Endothelial cell of umbilical vein (primary cell): ENCODE results near the gene SV2C. TPM values are rescaled to one million over a fixed set of nuclear protein-coding genes. Genes with fewer than 3 reads are reported as not detected.

Experiments
- BruUV-seq: library from RNA; stranded (reverse); fragments of 400-500 nt; replicated peaks from 2 replicates; lab custom pipeline; 2021; lab: Mats Ljungman, UMichigan
- CTCF ChIA-PET: fragments of 300-600, 350-600 bp; sonication (Branson Sonifier 250); formaldehyde crosslinking; loops from one replicate; lab custom pipeline; 2021; ENCODE audit warnings: antibody characterized with exemption, inconsistent platforms; lab: Charles Lee
- POLR2A ChIA-PET: fragments of 300-600, 350-600 bp; sonication (Branson Sonifier 250); formaldehyde crosslinking; loops from one replicate; lab custom pipeline; 2021; ENCODE audit warnings: antibody characterized with exemption, inconsistent platforms; lab: Charles Lee
- DNase-seq: peaks from one replicate; pipeline ENCODE4 v3.0.0-alpha.2; 2011; ENCODE audit warnings: low read depth, low spot score
- FAIRE-seq: peaks from 2 replicates; lab custom pipeline; 2011; peaks lifted over from hg19 to GRCh38; lab: Jason Lieb, UNC
- H2AFZ ChIP-seq: 2 replicates; pipeline ENCODE4 v1.6.0; 2012; ENCODE audit warnings: low read depth, low read length, control low read depth, inconsistent platforms
- H3K27ac ChIP-seq: 2 replicates; pipeline ENCODE4 v1.5.1; 2011; ENCODE audit warnings: low read depth, mild to moderate bottlenecking, control low read depth, low read length, moderate library complexity; ENCODE audit not compliant: insufficient read depth
- H3K27me3 ChIP-seq, 2 experiments: 2 replicates each; pipeline versions ENCODE4 v1.6.0 to v1.6.1; 2011; ENCODE audit warnings: low read length in 2 of 2, mixed read lengths in 1 of 2; ENCODE audit not compliant: control insufficient read depth in 2 of 2, insufficient read depth in 2 of 2
- H3K36me3 ChIP-seq, 2 experiments: 2 replicates in 1 of 2; 3 replicates in 1 of 2; pipeline ENCODE4 v1.5.1; 2011; ENCODE audit warnings: low read length in 2 of 2, mild to moderate bottlenecking in 1 of 2, moderate library complexity in 1 of 2; ENCODE audit not compliant: control insufficient read depth in 2 of 2, insufficient read depth in 2 of 2; ENCODE audit errors: extremely low read depth in 1 of 2
- H3K4me1 ChIP-seq: 3 replicates; pipeline ENCODE4 v1.5.1; 2011; ENCODE audit warnings: mild to moderate bottlenecking, low read length; ENCODE audit not compliant: control insufficient read depth, insufficient read depth; ENCODE audit errors: extremely low read depth
- H3K4me2 ChIP-seq: 2 replicates; pipeline ENCODE4 v1.6.1; 2011; ENCODE audit warnings: low read length, control low read depth, mixed read lengths; ENCODE audit not compliant: insufficient read depth
- H3K4me3 ChIP-seq, 3 experiments: fragments of 200-600 bp in 1 of 3; sonication (generic), shearing (Covaris generic) in 1 of 3; replicated peaks in 1 of 3; 2 replicates each; pipeline ENCODE4 v1.5.1; 2011 to 2016; ENCODE audit warnings: control low read depth in 3 of 3, low read length in 3 of 3, mild to moderate bottlenecking in 2 of 3, inconsistent platforms in 1 of 3, low read depth in 1 of 3, moderate library complexity in 1 of 3; ENCODE audit not compliant: insufficient read depth in 1 of 3
- H3K79me2 ChIP-seq: 2 replicates; pipeline ENCODE4 v1.6.0; 2012; ENCODE audit warnings: low read length, inconsistent platforms; ENCODE audit not compliant: control insufficient read depth, insufficient read depth
- H3K9ac ChIP-seq: replicated peaks from 2 replicates; pipeline ENCODE3; 2011; ENCODE audit warnings: low read length, control low read depth; ENCODE audit not compliant: insufficient read depth; ENCODE audit errors: extremely low read depth
- H3K9me1 ChIP-seq: replicated peaks from 3 replicates; pipeline ENCODE4 v1.6.0; 2011; ENCODE audit warnings: mild to moderate bottlenecking, low read length; ENCODE audit not compliant: control insufficient read depth, insufficient read depth; ENCODE audit errors: extremely low read depth
- H3K9me3 ChIP-seq: replicated peaks from 2 replicates; pipeline ENCODE4 v1.5.1; 2012; ENCODE audit warnings: low read length, inconsistent platforms; ENCODE audit not compliant: control insufficient read depth, insufficient read depth
- H4K20me1 ChIP-seq: replicated peaks from 2 replicates; pipeline ENCODE3; 2011; ENCODE audit warnings: mild to moderate bottlenecking, low read length; ENCODE audit not compliant: control insufficient read depth, insufficient read depth; ENCODE audit errors: extremely low read depth
- CTCF ChIP-seq, 2 donors: IDR thresholded peaks; 1 replicate in 1 of 2; 2 replicates in 1 of 2; pipeline ENCODE4 v1.5.1; 2011; ENCODE audit warnings: low read length in 2 of 2, mild to moderate bottlenecking in 2 of 2, moderate library complexity in 2 of 2, control low read depth in 1 of 2, inconsistent platforms in 1 of 2, low read depth in 1 of 2; ENCODE audit not compliant: insufficient read depth in 1 of 2; ENCODE audit errors: extremely low read depth in 1 of 2
- EZH2 ChIP-seq: IDR thresholded peaks from 2 replicates; pipeline ENCODE4 v1.6.1; 2012; ENCODE audit warnings: borderline replicate concordance, low read depth, mild to moderate bottlenecking, moderate library complexity, low read length, inconsistent platforms; ENCODE audit not compliant: severe bottlenecking
- FOS ChIP-seq: IDR thresholded peaks from 2 replicates; pipeline ENCODE4 v1.6.1; 2011; ENCODE audit warnings: mild to moderate bottlenecking, low read length, moderate library complexity, borderline replicate concordance; ENCODE audit not compliant: insufficient read depth
- GATA2 ChIP-seq: IDR thresholded peaks from 2 replicates; pipeline ENCODE4 v1.7.0; 2011; ENCODE audit warnings: low read depth, mild to moderate bottlenecking, moderate library complexity, mixed read lengths, low read length; ENCODE audit not compliant: insufficient read length, insufficient read depth
- JUN ChIP-seq: IDR thresholded peaks from 2 replicates; pipeline ENCODE4 v1.6.1; 2011; ENCODE audit warnings: borderline replicate concordance, low read depth; ENCODE audit not compliant: insufficient read length, insufficient read depth
- MAX ChIP-seq: IDR thresholded peaks from 2 replicates; pipeline ENCODE4 v1.6.1; 2011; ENCODE audit not compliant: insufficient read depth, insufficient read length
- MYC ChIP-seq: IDR thresholded peaks from one replicate; pipeline ENCODE4 v1.6.1; 2011; ENCODE audit warnings: mild to moderate bottlenecking, low read depth, low read length
- POLR2A ChIP-seq: IDR thresholded peaks from 2 replicates; pipeline ENCODE4 v1.6.1; 2012; ENCODE audit warnings: low read depth, mild to moderate bottlenecking, control low read depth, low read length
- POLR2AphosphoS5 ChIP-seq: IDR thresholded peaks from 2 replicates; pipeline ENCODE4 v1.6.1; 2012; ENCODE audit warnings: low read depth, mild to moderate bottlenecking, control low read depth, low read length, moderate library complexity; ENCODE audit not compliant: insufficient read depth
- dilution Hi-C: fragments of 300-500 bp; cut with MboI; formaldehyde crosslinking; loops from one replicate; pipeline ENCODE4 v1.15.0; 2019; ENCODE audit warnings: low sequenced_read_pairs; ENCODE audit not compliant: extremely low pct_ligation_motif_present
- intact Hi-C: fragments of 100-400 bp; cut with micrococcal nuclease; formaldehyde crosslinking; loops from one replicate; pipeline ENCODE4 v1.10.0; 2022
- polyA plus RNA-seq, 4 experiments: library from polyadenylated mRNA; depleted of rRNA in 3 of 4; stranded (reverse) in 3 of 4; unstranded in 1 of 4; fragments of >200 nt; gene quantifications; 2 replicates each; pipeline versions ENCODE4 v1.2.1 to v1.2.3, GENCODE V29; 2011 to 2012; ENCODE audit warnings: missing spikeins in 1 of 4
- total RNA-seq: library from RNA; stranded (reverse); gene quantifications from 2 replicates; pipeline ENCODE4 v1.2.3, GENCODE V29; 2021

SV2C gene
- total and polyA plus RNA-seq, 2 donors (not counting 3 experiments of a cell fraction or from before 2014, with no cell fraction given), result not detected

GRCh38 chr5:76091351-76091750 is 8.2 kb downstream of the SV2C start:
- H3K27ac ChIP-seq, result no peak overlapping the region
- no peaks in the 10 kb centered on the region for H3K9me3 ChIP-seq
- peaks cover 1 to 10% of the 10 kb centered on the region in 2 experiments for H3K27me3 ChIP-seq
- no peak for TF ChIP-seq GATA2
- TF ChIP-seq JUN, result no peak
- no peak for TF ChIP-seq MYC
- no peak for TF ChIP-seq POLR2A
- no peak for TF ChIP-seq MAX
- no peak for TF ChIP-seq EZH2
- no peak for TF ChIP-seq CTCF (IDR thresholded peaks at IDR 0.05; ENCODE audit: extremely low read depth in 1 of 2, insufficient read depth in 1 of 2, low read depth in 1 of 2, low read length in 2 of 2)
- TF ChIP-seq POLR2AphosphoS5, result no peak
- no peak for TF ChIP-seq FOS
- ChIA-PET CTCF (no interaction called here), POLR2A (no interaction called here)
- H4K20me1 ChIP-seq, result no peaks in the 10 kb centered on the region
- no peak for DNase-seq
- H3K9ac ChIP-seq, result no peak overlapping the region
- no peaks in the 10 kb centered on the region for H3K79me2 ChIP-seq
- no peaks in the 10 kb centered on the region for H3K9me1 ChIP-seq
- dilution Hi-C loops (no loop called here), intact Hi-C loops (no loop called here)
- no peak overlapping the region for H3K4me3 ChIP-seq
- no peaks in the 10 kb centered on the region for H3K4me1 ChIP-seq
- no peak for FAIRE-seq
- H3K4me2 ChIP-seq, result no peak overlapping the region
- H3K36me3 ChIP-seq, result no peaks in the 10 kb centered on the region
- BruUV-seq, result no TSS peak
- no peak overlapping the region for H2AFZ ChIP-seq
